ENCODE measurements around the gene IFNA5. TPM values are rescaled to one million over a fixed set of nuclear protein-coding genes. Genes with fewer than 3 reads are reported as not detected.

IFNA5 gene
- total RNA-seq, 2 donors from 2014 or later = 0.68 to 2.5 TPM

- no peak overlapping the region for H3K27ac ChIP-seq
- H3K4me3 ChIP-seq = no peak overlapping the region
- H3K27me3 ChIP-seq (replicated peaks; ENCODE audit: insufficient read depth) = no peaks in the 10 kb centered on the region
- no peak for TF ChIP-seq CTCF (IDR thresholded peaks at IDR 0.05)
- no peaks in the 10 kb centered on the region for H3K36me3 ChIP-seq
- DNase-seq (ENCODE audit: low spot score) = no peak
- no peak for ATAC-seq (ENCODE audit: insufficient number of reproducible peaks, low FRiP score, low read depth)
- H3K9me3 ChIP-seq = no peaks in the 10 kb centered on the region
- no peaks in the 10 kb centered on the region for H3K4me1 ChIP-seq (ENCODE audit: control insufficient read depth in 1 of 2, low read depth in 2 of 2)
Observed at GRCh38 chr9:21286099-21286498, 19.0 kb downstream of the IFNA5 start.

GRCh38 chr9:21281275-21281674 lies 23.8 kb downstream of the IFNA5 start:
- DNase-seq (ENCODE audit: low spot score) (no peak), ATAC-seq (ENCODE audit: insufficient number of reproducible peaks, low FRiP score, low read depth) (no peak)
- Histone ChIP-seq H3K9me3 (no peaks in the 10 kb centered on the region), H3K4me1 (ENCODE audit: control insufficient read depth in 1 of 2, low read depth in 2 of 2) (no peaks in the 10 kb centered on the region), H3K27me3 (replicated peaks; ENCODE audit: insufficient read depth) (no peaks in the 10 kb centered on the region), H3K36me3 (no peaks in the 10 kb centered on the region), H3K27ac (no peak overlapping the region), H3K4me3 (no peak overlapping the region)
- no peak for TF ChIP-seq CTCF (IDR thresholded peaks at IDR 0.05)

- no peak overlapping the region for H3K4me3 ChIP-seq
- no peak for ATAC-seq (ENCODE audit: insufficient number of reproducible peaks, low FRiP score, low read depth)
- H3K36me3 ChIP-seq = no peaks in the 10 kb centered on the region
- TF ChIP-seq CTCF (IDR thresholded peaks at IDR 0.05) = no peak
- no peak for DNase-seq (ENCODE audit: low spot score)
- H3K27ac ChIP-seq = no peak overlapping the region
- no peaks in the 10 kb centered on the region for H3K9me3 ChIP-seq
- no peaks in the 10 kb centered on the region for H3K27me3 ChIP-seq (replicated peaks; ENCODE audit: insufficient read depth)
- H3K4me1 ChIP-seq (ENCODE audit: control insufficient read depth in 1 of 2, low read depth in 2 of 2) = no peaks in the 10 kb centered on the region
Observed at GRCh38 chr9:21268347-21268657, 36.8 kb downstream of the IFNA5 start.

GRCh38 chr9:21267485-21268346 lies 37.4 kb downstream of the IFNA5 start:
- TF ChIP-seq CTCF (IDR thresholded peaks at IDR 0.05) = no peak
- no peaks in the 10 kb centered on the region for H3K36me3 ChIP-seq
- no peak overlapping the region for H3K4me3 ChIP-seq
- no peaks in the 10 kb centered on the region for H3K9me3 ChIP-seq
- no peak for ATAC-seq (ENCODE audit: insufficient number of reproducible peaks, low FRiP score, low read depth)
- no peak for DNase-seq (ENCODE audit: low spot score)
- no peak overlapping the region for H3K27ac ChIP-seq
- no peaks in the 10 kb centered on the region for H3K27me3 ChIP-seq (replicated peaks; ENCODE audit: insufficient read depth)
- H3K4me1 ChIP-seq (ENCODE audit: control insufficient read depth in 1 of 2, low read depth in 2 of 2) = no peaks in the 10 kb centered on the region

GRCh38 chr9:21266733-21267484 lies 38.2 kb downstream of the IFNA5 start:
- ATAC-seq (ENCODE audit: insufficient number of reproducible peaks, low FRiP score, low read depth) (no peak), DNase-seq (ENCODE audit: low spot score) (no peak)
- Histone ChIP-seq H3K36me3 (no peaks in the 10 kb centered on the region), H3K4me1 (ENCODE audit: control insufficient read depth in 1 of 2, low read depth in 2 of 2) (no peaks in the 10 kb centered on the region), H3K4me3 (no peak overlapping the region), H3K27ac (no peak overlapping the region), H3K9me3 (no peaks in the 10 kb centered on the region), H3K27me3 (replicated peaks; ENCODE audit: insufficient read depth) (no peaks in the 10 kb centered on the region)
- no peak for TF ChIP-seq CTCF (IDR thresholded peaks at IDR 0.05)
